Suprapubic skin (tissue), 4 donors: ENCODE data around the gene COL12A1.

Experiments used
- EP300 ChIP-seq: sonication (generic); formaldehyde crosslinking; IDR thresholded peaks from one replicate; pipeline ENCODE4 v1.6.1; 2017; ENCODE audit warnings: antibody characterized with exemption
- POLR2AphosphoS5 ChIP-seq, 3 donors: sonication (generic); formaldehyde crosslinking; IDR thresholded peaks; one replicate each; pipeline ENCODE4 v1.6.1; 2017; ENCODE audit warnings: antibody characterized with exemption in 3 of 3
- TF ChIP-seq, protein P1 (sequence below), 2 donors: fragments of 200-600 bp in 1 of 2; fragments of 450-650 bp in 1 of 2; sonication (generic) in 1 of 2; IDR thresholded peaks; one replicate each; pipeline ENCODE4 v1.5.1; 2016 to 2019; ENCODE audit warnings: antibody characterized with exemption in 2 of 2, mild to moderate bottlenecking in 1 of 2, moderate library complexity in 1 of 2

DNA sequence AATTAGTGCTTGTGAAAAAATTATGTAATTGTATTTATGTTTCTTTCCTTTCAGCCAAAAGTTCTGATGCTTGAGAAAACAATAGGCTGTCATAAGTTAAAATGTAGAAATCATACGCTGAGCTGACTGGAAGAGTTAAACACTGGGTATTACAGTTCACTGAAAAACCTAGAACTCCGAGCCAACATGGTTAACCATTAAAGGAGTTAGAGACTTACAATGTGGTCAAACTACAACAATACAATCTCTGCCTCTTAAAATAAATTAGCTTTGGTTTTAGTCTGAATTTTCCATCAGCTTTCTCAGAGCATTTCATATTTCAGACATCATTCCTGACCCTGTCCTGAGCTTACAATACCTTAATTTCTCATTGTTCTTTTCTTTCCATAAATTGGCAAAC lies 91.0 kb downstream of the COL12A1 start:
- TF ChIP-seq EP300 (no peak), POLR2AphosphoS5 (IDR thresholded peaks at IDR 0.05) (no peak)
- TF ChIP-seq, protein P1, sequence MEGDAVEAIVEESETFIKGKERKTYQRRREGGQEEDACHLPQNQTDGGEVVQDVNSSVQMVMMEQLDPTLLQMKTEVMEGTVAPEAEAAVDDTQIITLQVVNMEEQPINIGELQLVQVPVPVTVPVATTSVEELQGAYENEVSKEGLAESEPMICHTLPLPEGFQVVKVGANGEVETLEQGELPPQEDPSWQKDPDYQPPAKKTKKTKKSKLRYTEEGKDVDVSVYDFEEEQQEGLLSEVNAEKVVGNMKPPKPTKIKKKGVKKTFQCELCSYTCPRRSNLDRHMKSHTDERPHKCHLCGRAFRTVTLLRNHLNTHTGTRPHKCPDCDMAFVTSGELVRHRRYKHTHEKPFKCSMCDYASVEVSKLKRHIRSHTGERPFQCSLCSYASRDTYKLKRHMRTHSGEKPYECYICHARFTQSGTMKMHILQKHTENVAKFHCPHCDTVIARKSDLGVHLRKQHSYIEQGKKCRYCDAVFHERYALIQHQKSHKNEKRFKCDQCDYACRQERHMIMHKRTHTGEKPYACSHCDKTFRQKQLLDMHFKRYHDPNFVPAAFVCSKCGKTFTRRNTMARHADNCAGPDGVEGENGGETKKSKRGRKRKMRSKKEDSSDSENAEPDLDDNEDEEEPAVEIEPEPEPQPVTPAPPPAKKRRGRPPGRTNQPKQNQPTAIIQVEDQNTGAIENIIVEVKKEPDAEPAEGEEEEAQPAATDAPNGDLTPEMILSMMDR (IDR thresholded peaks at IDR 0.05) = no peak
